Neural progenitor cell (in vitro differentiated cells): ENCODE results near the gene PARP4. TPM values are rescaled to one million over a fixed set of nuclear protein-coding genes. Genes with fewer than 3 reads are reported as not detected.
"Not testable (repeated sequence)": the region's sequence is repeated elsewhere in the genome, so short reads cannot be mapped to it uniquely, and the experiment has no call there.

Experiments
- DNase-seq: peaks from one replicate; pipeline ENCODE4 v3.0.0-alpha.2; 2016; ENCODE audit warnings: low spot score
- H2AFZ ChIP-seq: fragments of 200-600 bp; sonication (generic); replicated peaks from 2 replicates; pipeline ENCODE4 v1.6.1; 2016; ENCODE audit warnings: antibody characterized with exemption
- H3F3A ChIP-seq: fragments of 200-600 bp; sonication (generic); 2 replicates; pipeline ENCODE4 v1.6.1; 2016; ENCODE audit warnings: antibody characterized with exemption, low read depth
- H3K27ac ChIP-seq: fragments of 200-600 bp; sonication (generic); 2 replicates; pipeline ENCODE4 v1.5.1; 2016; ENCODE audit warnings: mild to moderate bottlenecking
- H3K27me3 ChIP-seq: fragments of 200-600 bp; sonication (generic); 2 replicates; pipeline ENCODE4 v1.6.1; 2016; ENCODE audit warnings: mild to moderate bottlenecking, moderate library complexity
- H3K36me3 ChIP-seq: fragments of 200-600 bp; sonication (generic); 2 replicates; pipeline ENCODE4 v1.5.1; 2016
- H3K4me1 ChIP-seq: fragments of 200-600 bp; sonication (generic); 2 replicates; pipeline ENCODE4 v1.6.1; 2016; ENCODE audit warnings: mixed run types
- H3K4me2 ChIP-seq: fragments of 200-600 bp; sonication (generic); 2 replicates; pipeline ENCODE4 v1.6.1; 2016
- H3K4me3 ChIP-seq: fragments of 200-600 bp; sonication (generic); 2 replicates; pipeline ENCODE4 v1.5.1; 2016
- H3K79me2 ChIP-seq: fragments of 200-600 bp; sonication (generic); 2 replicates; pipeline ENCODE4 v1.6.1; 2016; ENCODE audit warnings: low read depth
- H3K9ac ChIP-seq: fragments of 200-600 bp; sonication (generic); 2 replicates; pipeline ENCODE4 v1.6.1; 2016
- H3K9me3 ChIP-seq: fragments of 200-600 bp; sonication (generic); 2 replicates; pipeline ENCODE4 v1.5.1; 2016; ENCODE audit warnings: low read depth
- H4K20me1 ChIP-seq: fragments of 200-600 bp; sonication (generic); 2 replicates; pipeline ENCODE4 v1.6.1; 2016; ENCODE audit warnings: low read depth
- H3K27ac Mint-ChIP-seq: 3 replicates; pipeline ENCODE4 v1.8.0; 2021; ENCODE audit warnings: mixed read lengths
- H3K27me3 Mint-ChIP-seq: 2 replicates; pipeline ENCODE4 v1.8.0; 2022; ENCODE audit warnings: low read depth, mild to moderate bottlenecking, inconsistent platforms, moderate library complexity, mixed read lengths; ENCODE audit not compliant: insufficient read depth
- H3K36me3 Mint-ChIP-seq: 3 replicates; pipeline ENCODE4 v1.8.0; 2021; ENCODE audit warnings: mixed read lengths
- H3K4me1 Mint-ChIP-seq: 3 replicates; pipeline ENCODE4 v1.8.0; 2021; ENCODE audit warnings: mixed read lengths
- H3K4me3 Mint-ChIP-seq: 3 replicates; pipeline ENCODE4 v1.8.0; 2021; ENCODE audit warnings: mild to moderate bottlenecking, moderate library complexity, mixed read lengths
- H3K9me3 Mint-ChIP-seq: 3 replicates; pipeline ENCODE4 v1.8.0; 2020; ENCODE audit warnings: mixed read lengths
- EZH2 ChIP-seq: fragments of 200-600 bp; sonication (generic); IDR thresholded peaks from 2 replicates; pipeline ENCODE4 v1.6.1; 2017; ENCODE audit warnings: antibody characterized with exemption, mild to moderate bottlenecking, moderate library complexity
- EZH2phosphoT487 ChIP-seq: fragments of 200-600 bp; sonication (generic); IDR thresholded peaks from 2 replicates; pipeline ENCODE4 v1.6.1; 2017; ENCODE audit warnings: antibody characterized with exemption
- total RNA-seq: library from RNA; depleted of rRNA; stranded (reverse); fragments of >200 nt; gene quantifications from 2 replicates; pipeline ENCODE4 v1.2.3, GENCODE V29; 2015; ENCODE audit warnings: low replicate concordance
- TF ChIP-seq, protein P1 (sequence below): fragments of 200-600 bp; sonication (generic); IDR thresholded peaks from 2 replicates; pipeline ENCODE4 v1.5.1; 2017; ENCODE audit warnings: antibody characterized with exemption, mild to moderate bottlenecking

The PARP4 gene
- total RNA-seq, 1 donor from 2014 or later: 44.6 TPM

DNA sequence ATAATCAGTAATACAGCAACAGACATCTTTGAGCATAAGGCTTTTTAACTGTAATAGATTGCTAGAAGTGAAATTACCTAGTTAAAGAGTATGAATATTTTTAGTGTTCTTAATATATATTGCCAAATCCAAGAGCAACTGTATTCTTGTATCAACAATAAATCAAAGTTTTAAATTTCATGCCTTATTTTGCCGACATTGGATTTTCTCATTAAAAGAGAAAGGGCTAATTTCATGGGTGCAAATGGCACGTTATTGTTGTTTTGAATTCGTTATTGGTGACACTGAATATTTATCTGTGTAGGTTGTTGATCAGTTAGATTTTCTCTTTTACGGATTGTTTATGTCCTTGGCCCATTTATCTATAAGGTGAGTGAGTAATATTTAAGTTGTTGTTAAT lies 106.1 kb downstream of the PARP4 start:
- no peak for DNase-seq
- Mint-ChIP-seq H3K27me3 (no peaks in the 10 kb centered on the region), H3K4me1 (no peaks in the 10 kb centered on the region), H3K9me3 (no peaks in the 10 kb centered on the region), H3K36me3 (no peaks in the 10 kb centered on the region), H3K4me3 (no peak overlapping the region), H3K27ac (no peak overlapping the region)
- H3K4me2 ChIP-seq: no peak overlapping the region
- H3K27ac ChIP-seq: no peak overlapping the region
- no peak overlapping the region for H2AFZ ChIP-seq
- no peaks in the 10 kb centered on the region for H3K79me2 ChIP-seq
- H3F3A ChIP-seq: no peaks in the 10 kb centered on the region
- TF ChIP-seq, protein P1, sequence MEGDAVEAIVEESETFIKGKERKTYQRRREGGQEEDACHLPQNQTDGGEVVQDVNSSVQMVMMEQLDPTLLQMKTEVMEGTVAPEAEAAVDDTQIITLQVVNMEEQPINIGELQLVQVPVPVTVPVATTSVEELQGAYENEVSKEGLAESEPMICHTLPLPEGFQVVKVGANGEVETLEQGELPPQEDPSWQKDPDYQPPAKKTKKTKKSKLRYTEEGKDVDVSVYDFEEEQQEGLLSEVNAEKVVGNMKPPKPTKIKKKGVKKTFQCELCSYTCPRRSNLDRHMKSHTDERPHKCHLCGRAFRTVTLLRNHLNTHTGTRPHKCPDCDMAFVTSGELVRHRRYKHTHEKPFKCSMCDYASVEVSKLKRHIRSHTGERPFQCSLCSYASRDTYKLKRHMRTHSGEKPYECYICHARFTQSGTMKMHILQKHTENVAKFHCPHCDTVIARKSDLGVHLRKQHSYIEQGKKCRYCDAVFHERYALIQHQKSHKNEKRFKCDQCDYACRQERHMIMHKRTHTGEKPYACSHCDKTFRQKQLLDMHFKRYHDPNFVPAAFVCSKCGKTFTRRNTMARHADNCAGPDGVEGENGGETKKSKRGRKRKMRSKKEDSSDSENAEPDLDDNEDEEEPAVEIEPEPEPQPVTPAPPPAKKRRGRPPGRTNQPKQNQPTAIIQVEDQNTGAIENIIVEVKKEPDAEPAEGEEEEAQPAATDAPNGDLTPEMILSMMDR: no peak
- no peak for TF ChIP-seq EZH2
- TF ChIP-seq EZH2phosphoT487: no peak
- H3K4me1 ChIP-seq: no peaks in the 10 kb centered on the region
- no peaks in the 10 kb centered on the region for H4K20me1 ChIP-seq
- no peak overlapping the region for H3K9ac ChIP-seq
- no peaks in the 10 kb centered on the region for H3K27me3 ChIP-seq
- no peak overlapping the region for H3K4me3 ChIP-seq
- H3K9me3 ChIP-seq: no peaks in the 10 kb centered on the region
- H3K36me3 ChIP-seq: no peaks in the 10 kb centered on the region

DNA sequence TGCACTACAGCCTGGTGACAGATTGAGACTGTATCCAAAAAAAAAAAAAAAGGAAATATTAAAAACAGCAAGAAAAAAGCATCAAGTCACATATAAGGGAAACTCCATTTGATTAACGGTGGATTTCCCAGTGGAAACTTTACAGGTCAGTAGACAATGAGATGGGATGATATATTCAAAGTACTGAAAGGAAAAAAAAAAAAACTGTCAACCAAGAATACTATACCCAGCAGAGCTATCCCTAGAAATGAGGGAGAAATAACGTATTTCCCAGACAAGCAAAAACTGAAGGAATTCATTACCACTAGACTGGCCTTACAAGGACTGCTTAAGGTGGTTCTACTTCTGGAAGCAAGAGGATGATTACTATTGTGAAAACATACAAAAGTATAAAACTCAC lies 115.8 kb downstream of the PARP4 start:
- H3K9me3 Mint-ChIP-seq: peaks cover 13% of the 10 kb centered on the region
- no peaks in the 10 kb centered on the region for H3K4me1 ChIP-seq
- DNase-seq: no peak
- H3K36me3 ChIP-seq: no peaks in the 10 kb centered on the region
- H3K4me2 ChIP-seq: no peak overlapping the region
- no peak overlapping the region for H3K4me3 ChIP-seq
- no peaks in the 10 kb centered on the region for H3K9me3 ChIP-seq
- H3K4me3 Mint-ChIP-seq: no peak overlapping the region
- no peak overlapping the region for H3K27ac ChIP-seq
- H2AFZ ChIP-seq: no peak overlapping the region
- peaks cover 3% of the 10 kb centered on the region for H3K36me3 Mint-ChIP-seq
- H3K27me3 ChIP-seq: no peaks in the 10 kb centered on the region
- H3K79me2 ChIP-seq: no peaks in the 10 kb centered on the region
- no peaks in the 10 kb centered on the region for H3F3A ChIP-seq
- no peaks in the 10 kb centered on the region for H4K20me1 ChIP-seq
- no peak overlapping the region for H3K27ac Mint-ChIP-seq
- H3K9ac ChIP-seq: no peak overlapping the region
- no peaks in the 10 kb centered on the region for H3K4me1 Mint-ChIP-seq
- peaks cover 5% of the 10 kb centered on the region for H3K27me3 Mint-ChIP-seq
- no peak for TF ChIP-seq EZH2phosphoT487

DNA sequence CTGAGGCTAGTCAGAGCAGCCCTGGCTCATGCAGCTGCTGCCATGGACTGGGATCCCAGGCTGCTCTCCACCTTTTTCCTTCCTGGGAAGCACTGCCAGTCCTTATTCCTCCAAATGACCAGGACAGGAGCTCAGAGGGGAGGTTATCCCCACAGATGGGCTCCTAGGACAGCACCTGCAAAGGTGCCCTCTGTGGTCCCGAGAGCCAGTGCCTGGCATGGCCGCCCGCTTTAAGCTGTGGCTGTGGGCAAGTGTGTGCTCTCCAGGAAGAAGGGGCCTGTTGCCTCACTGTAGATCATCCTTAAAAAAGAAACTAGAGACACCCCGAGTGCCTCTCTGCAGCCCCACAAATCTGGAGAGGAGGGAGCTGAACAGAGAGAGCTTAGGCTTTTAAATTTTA lies 119.6 kb downstream of the PARP4 start:
- DNase-seq: no peak
- peaks cover 3% of the 10 kb centered on the region for H3K36me3 Mint-ChIP-seq
- no peak for TF ChIP-seq EZH2

DNA sequence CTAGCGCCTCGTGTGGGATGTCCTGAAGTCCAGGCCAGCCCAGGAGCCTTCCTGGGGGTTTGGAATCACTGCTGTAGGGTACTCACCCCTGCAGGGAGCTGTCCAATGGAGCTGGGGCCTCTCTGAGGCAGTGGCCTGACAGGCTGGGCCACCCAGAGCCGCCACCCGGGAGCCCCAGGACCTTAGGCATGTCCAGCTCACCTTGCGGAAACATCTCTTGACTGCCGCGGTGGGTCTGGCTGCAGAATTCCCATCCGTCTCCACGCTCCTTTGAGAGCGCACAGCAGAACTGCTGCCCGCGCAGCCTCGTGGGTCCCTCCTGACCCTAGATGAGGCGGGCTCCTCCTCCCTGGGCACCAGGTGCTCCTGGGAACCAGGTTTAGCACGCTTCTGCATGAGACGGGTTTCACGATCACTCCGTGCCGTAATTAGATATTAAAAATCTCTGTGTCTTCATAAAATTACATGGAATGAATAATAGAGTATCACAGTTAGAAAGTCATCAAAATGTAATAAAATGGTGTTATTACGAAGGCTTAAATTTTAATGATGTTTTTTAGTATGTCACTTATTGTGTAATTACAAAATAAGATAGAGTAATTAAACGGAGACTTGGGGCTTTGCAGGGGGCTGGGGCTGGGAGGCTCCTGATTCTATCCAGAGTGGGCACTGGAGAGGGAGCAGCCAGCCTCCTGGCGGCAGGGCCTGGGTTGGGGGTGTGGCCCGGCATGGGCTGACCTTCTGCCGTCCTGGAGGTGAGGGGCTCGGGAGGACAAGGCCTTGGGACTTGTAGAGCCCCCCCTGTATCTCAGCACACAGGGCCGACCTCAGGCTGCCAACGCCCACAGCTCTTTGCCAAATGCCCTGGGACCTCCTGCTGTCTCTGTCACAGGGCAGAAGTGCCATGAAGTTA lies 120.6 kb downstream of the PARP4 start:
- H3K4me3 ChIP-seq, H3K9ac ChIP-seq, H3K36me3 ChIP-seq, H3K27ac ChIP-seq, H3K4me2 ChIP-seq, H3K9me3 ChIP-seq, H2AFZ ChIP-seq, H3K79me2 ChIP-seq, H3K4me3 Mint-ChIP-seq, H3K27me3 ChIP-seq, H3K36me3 Mint-ChIP-seq, H3K27me3 Mint-ChIP-seq, H3K4me1 ChIP-seq, H4K20me1 ChIP-seq, H3F3A ChIP-seq, H3K4me1 Mint-ChIP-seq, DNase-seq, H3K27ac Mint-ChIP-seq: not testable (repeated sequence)
- H3K9me3 Mint-ChIP-seq: peaks cover 10% of the 10 kb centered on the region

More for the DNA sequence above, 119.6 kb downstream of the PARP4 start:
- no peaks in the 10 kb centered on the region for H3F3A ChIP-seq
- H3K9ac ChIP-seq: no peak overlapping the region
- H3K27ac Mint-ChIP-seq: no peak overlapping the region
- peaks cover 13% of the 10 kb centered on the region for H3K9me3 Mint-ChIP-seq
- H3K27me3 ChIP-seq: no peaks in the 10 kb centered on the region
- no peak overlapping the region for H3K4me2 ChIP-seq
- no peaks in the 10 kb centered on the region for H4K20me1 ChIP-seq
- H3K79me2 ChIP-seq: no peaks in the 10 kb centered on the region
- peak overlapping the region; percentile 28 for H2AFZ ChIP-seq
- no peaks in the 10 kb centered on the region for H3K9me3 ChIP-seq
- no peaks in the 10 kb centered on the region for H3K4me1 ChIP-seq
- H3K27me3 Mint-ChIP-seq: peaks cover 5% of the 10 kb centered on the region
- no peak overlapping the region for H3K27ac ChIP-seq
- H3K36me3 ChIP-seq: no peaks in the 10 kb centered on the region
- no peak overlapping the region for H3K4me3 Mint-ChIP-seq
- no peak overlapping the region for H3K4me3 ChIP-seq
- H3K4me1 Mint-ChIP-seq: no peaks in the 10 kb centered on the region

DNA sequence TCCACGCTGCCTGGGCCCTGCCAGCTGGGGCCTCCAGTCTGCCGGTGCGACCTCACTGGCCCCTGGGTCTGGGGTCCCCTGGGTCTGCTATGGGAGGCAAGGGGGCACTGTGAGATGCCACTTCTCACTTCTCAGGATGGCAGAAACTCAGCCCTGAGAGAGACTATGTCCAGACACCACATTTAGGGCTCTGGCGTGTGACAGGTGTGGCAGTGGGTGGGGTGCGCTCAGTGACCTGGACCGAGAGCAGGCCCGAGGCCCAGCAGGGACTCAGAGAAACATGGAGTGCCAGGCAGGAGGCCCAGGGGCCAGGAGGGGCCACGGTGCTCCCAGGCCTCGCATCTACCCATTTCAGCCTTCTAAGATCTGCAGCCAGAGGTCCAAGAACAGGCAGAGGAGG lies 121.8 kb downstream of the PARP4 start:
- not testable (repeated sequence) for H3K27ac Mint-ChIP-seq, H3K4me3 ChIP-seq, DNase-seq

More for the DNA sequence above, 121.8 kb downstream of the PARP4 start:
- H3K9ac ChIP-seq, H3K36me3 ChIP-seq, H3K9me3 ChIP-seq, H3K79me2 ChIP-seq, H3K27ac ChIP-seq, H3K9me3 Mint-ChIP-seq, H3K4me3 Mint-ChIP-seq, H3K4me1 Mint-ChIP-seq, H2AFZ ChIP-seq, H3K36me3 Mint-ChIP-seq, H3K4me2 ChIP-seq, H3K4me1 ChIP-seq, H3F3A ChIP-seq, H3K27me3 ChIP-seq, H4K20me1 ChIP-seq: not testable (repeated sequence)
- H3K27me3 Mint-ChIP-seq: peaks cover 11% of the 10 kb centered on the region
